ENCODE results near the gene SLC5A10. TPM values are rescaled to one million over a fixed set of nuclear protein-coding genes. Genes with fewer than 3 reads are reported as not detected.
A peak's percentile ranks its signal among the peaks of the same experiment; 100 is the strongest.

SLC5A10 gene
- polyA plus RNA-seq, 3 donors, result 0.10 to 0.17 (median 0.12) TPM

- no peaks in the 10 kb centered on the region for H3K79me2 ChIP-seq (ENCODE audit: insufficient read depth, low read length)
- intact Hi-C loops (cut with micrococcal nuclease), result loop anchor here in 1 of 2 donors (10.0 kb wide), 1 partner anchor 54 kb away; the partner anchor contains the start of gene FAM83G
- Mint-ChIP-seq H3K9me3 (no peaks in the 10 kb centered on the region), H3K36me3 (no peaks in the 10 kb centered on the region), H3K27me3 (ENCODE audit: low read depth in 3 of 3) (peaks cover 3 to 6% (median 5%) of the 10 kb centered on the region in 3 donors), H3K4me1 (peaks cover 6% of the 10 kb centered on the region), H3K4me3 (no peak overlapping the region), H3K27ac (peak overlapping the region in 1 of 7 donors; percentile 53)
- H3K36me3 ChIP-seq (replicated peaks in 1 of 2; ENCODE audit: control insufficient read depth in 1 of 2, insufficient read depth in 2 of 2, low read length in 2 of 2), result no peaks in the 10 kb centered on the region
- H3K9me3 ChIP-seq (replicated peaks in 1 of 2; ENCODE audit: control insufficient read depth in 1 of 2, insufficient read depth in 1 of 2, low read length in 2 of 2), result no peaks in the 10 kb centered on the region
- no peak overlapping the region for H3K27ac ChIP-seq (ENCODE audit: low read depth in 1 of 2, low read length in 2 of 2)
- WGBS (ENCODE audit: insufficient coverage), result 76% methylated on average over 26 of the region's 34 CpGs
- no peak overlapping the region for H3K4me2 ChIP-seq (replicated peaks; ENCODE audit: extremely low read depth, low read length, poor library complexity, severe bottlenecking)
- H3K4me3 ChIP-seq (replicated peaks in 1 of 3; ENCODE audit: low read depth in 2 of 3, low read length in 3 of 3), result no peak overlapping the region
- H3K27me3 ChIP-seq (ENCODE audit: control insufficient read depth in 2 of 2, insufficient read depth in 2 of 2, low read length in 2 of 2), result no peaks in the 10 kb centered on the region
- no peak overlapping the region for H2AFZ ChIP-seq (ENCODE audit: insufficient read depth, low read depth, low read length, poor library complexity, severe bottlenecking)
- no peak for DNase-seq
- no peak overlapping the region for H3K9ac ChIP-seq (ENCODE audit: insufficient read depth, low read length, poor library complexity, severe bottlenecking)
- no peaks in the 10 kb centered on the region for H4K20me1 ChIP-seq (ENCODE audit: insufficient read depth, low read length)
- H3K4me1 ChIP-seq (ENCODE audit: control insufficient read depth in 1 of 2, insufficient read depth in 2 of 2, low read length in 2 of 2), result no peaks in the 10 kb centered on the region
- TF ChIP-seq, protein P1, sequence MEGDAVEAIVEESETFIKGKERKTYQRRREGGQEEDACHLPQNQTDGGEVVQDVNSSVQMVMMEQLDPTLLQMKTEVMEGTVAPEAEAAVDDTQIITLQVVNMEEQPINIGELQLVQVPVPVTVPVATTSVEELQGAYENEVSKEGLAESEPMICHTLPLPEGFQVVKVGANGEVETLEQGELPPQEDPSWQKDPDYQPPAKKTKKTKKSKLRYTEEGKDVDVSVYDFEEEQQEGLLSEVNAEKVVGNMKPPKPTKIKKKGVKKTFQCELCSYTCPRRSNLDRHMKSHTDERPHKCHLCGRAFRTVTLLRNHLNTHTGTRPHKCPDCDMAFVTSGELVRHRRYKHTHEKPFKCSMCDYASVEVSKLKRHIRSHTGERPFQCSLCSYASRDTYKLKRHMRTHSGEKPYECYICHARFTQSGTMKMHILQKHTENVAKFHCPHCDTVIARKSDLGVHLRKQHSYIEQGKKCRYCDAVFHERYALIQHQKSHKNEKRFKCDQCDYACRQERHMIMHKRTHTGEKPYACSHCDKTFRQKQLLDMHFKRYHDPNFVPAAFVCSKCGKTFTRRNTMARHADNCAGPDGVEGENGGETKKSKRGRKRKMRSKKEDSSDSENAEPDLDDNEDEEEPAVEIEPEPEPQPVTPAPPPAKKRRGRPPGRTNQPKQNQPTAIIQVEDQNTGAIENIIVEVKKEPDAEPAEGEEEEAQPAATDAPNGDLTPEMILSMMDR (IDR thresholded peaks at IDR 0.05), result no peak
Measured at GRCh38 chr17:18950944-18951905, 740 bp upstream of the SLC5A10 start.

- DNase-seq, result no peak
- no peak overlapping the region for H3K27ac Mint-ChIP-seq
- peaks cover 2% of the 10 kb centered on the region for H3K4me1 Mint-ChIP-seq
Measured at GRCh38 chr17:18953231-18953728, 1.3 kb downstream of the SLC5A10 start.

More at GRCh38 chr17:18953231-18953728, 1.3 kb downstream of the SLC5A10 start:
- no peak overlapping the region for H3K4me3 ChIP-seq (replicated peaks in 1 of 3; ENCODE audit: low read depth in 2 of 3, low read length in 3 of 3)
- Mint-ChIP-seq H3K4me3 (no peak overlapping the region), H3K9me3 (no peaks in the 10 kb centered on the region), H3K36me3 (no peaks in the 10 kb centered on the region), H3K27me3 (ENCODE audit: low read depth in 3 of 3) (peaks cover 3 to 4% (median 4%) of the 10 kb centered on the region in 3 donors)
- no peaks in the 10 kb centered on the region for H3K36me3 ChIP-seq (replicated peaks in 1 of 2; ENCODE audit: control insufficient read depth in 1 of 2, insufficient read depth in 2 of 2, low read length in 2 of 2)
- H3K4me2 ChIP-seq (replicated peaks; ENCODE audit: extremely low read depth, low read length, poor library complexity, severe bottlenecking), result no peak overlapping the region
- H3K79me2 ChIP-seq (ENCODE audit: insufficient read depth, low read length), result no peaks in the 10 kb centered on the region
- H3K27ac ChIP-seq (ENCODE audit: low read depth in 1 of 2, low read length in 2 of 2), result no peak overlapping the region
- H2AFZ ChIP-seq (ENCODE audit: insufficient read depth, low read depth, low read length, poor library complexity, severe bottlenecking), result no peak overlapping the region
- intact Hi-C loops (cut with micrococcal nuclease), result loop anchor here in 1 of 2 donors (10.0 kb wide), 1 partner anchor 52 kb away; the partner anchor contains the start of gene FAM83G
- no peak overlapping the region for H3K9ac ChIP-seq (ENCODE audit: insufficient read depth, low read length, poor library complexity, severe bottlenecking)
- TF ChIP-seq, protein P1 (IDR thresholded peaks at IDR 0.05), result no peak
- H3K4me1 ChIP-seq (ENCODE audit: control insufficient read depth in 1 of 2, insufficient read depth in 2 of 2, low read length in 2 of 2), result no peaks in the 10 kb centered on the region
- no peaks in the 10 kb centered on the region for H3K9me3 ChIP-seq (replicated peaks in 1 of 2; ENCODE audit: control insufficient read depth in 1 of 2, insufficient read depth in 1 of 2, low read length in 2 of 2)
- H3K27me3 ChIP-seq (ENCODE audit: control insufficient read depth in 2 of 2, insufficient read depth in 2 of 2, low read length in 2 of 2), result no peaks in the 10 kb centered on the region
- H4K20me1 ChIP-seq (ENCODE audit: insufficient read depth, low read length), result no peaks in the 10 kb centered on the region
- 98% methylated on average over 12 of the region's 14 CpGs for WGBS (ENCODE audit: insufficient coverage)
